Glutamatergic neuron (in vitro differentiated cells): ENCODE data around the gene SLC27A2. TPM values are rescaled to one million over a fixed set of nuclear protein-coding genes. Genes with fewer than 3 reads are reported as not detected.
"Not testable (repeated sequence)": the region's sequence is repeated elsewhere in the genome, so short reads cannot be mapped to it uniquely, and the experiment has no call there.

Source experiments
- DNase-seq: peaks from one replicate; pipeline ENCODE4 v3.0.0; 2022
- H3K27ac Mint-ChIP-seq: one replicate; pipeline ENCODE4 v1.8.0; 2020; ENCODE audit warnings: mild to moderate bottlenecking, mixed read lengths, inconsistent platforms; ENCODE audit not compliant: unreplicated experiment
- H3K27me3 Mint-ChIP-seq: one replicate; pipeline ENCODE4 v1.8.0; 2020; ENCODE audit warnings: mild to moderate bottlenecking, moderate library complexity, mixed read lengths, inconsistent platforms; ENCODE audit not compliant: unreplicated experiment
- H3K36me3 Mint-ChIP-seq: one replicate; pipeline ENCODE4 v1.8.0; 2020; ENCODE audit warnings: mild to moderate bottlenecking, mixed read lengths, inconsistent platforms; ENCODE audit not compliant: unreplicated experiment
- H3K4me1 Mint-ChIP-seq: one replicate; pipeline ENCODE4 v1.8.0; 2020; ENCODE audit warnings: mild to moderate bottlenecking, low read depth, mixed read lengths, inconsistent platforms; ENCODE audit not compliant: unreplicated experiment
- H3K4me3 Mint-ChIP-seq: one replicate; pipeline ENCODE4 v1.8.0; 2020; ENCODE audit warnings: mild to moderate bottlenecking, mixed read lengths, inconsistent platforms; ENCODE audit not compliant: unreplicated experiment
- H3K9me3 Mint-ChIP-seq: one replicate; pipeline ENCODE4 v1.8.0; 2020; ENCODE audit warnings: mild to moderate bottlenecking, moderate library complexity, mixed read lengths, inconsistent platforms; ENCODE audit not compliant: unreplicated experiment
- CTCF ChIP-seq: fragments of 200-600 bp; sonication (generic); IDR thresholded peaks from one replicate; pipeline ENCODE4 v1.5.0; 2021; ENCODE audit not compliant: partially characterized antibody, unreplicated experiment
- total RNA-seq: library from RNA; stranded (reverse); fragmentation: NEBNext Ultra II Directional; extraction: Animal tissue kit (Norgen Biotek cat#: 25700); gene quantifications from one replicate; pipeline ENCODE4 v1.2.1, GENCODE V29; 2021; ENCODE audit not compliant: unreplicated experiment

Gene SLC27A2
- total RNA-seq, 1 donor from 2014 or later = not detected

GRCh38 chr15:50168379-50168778 is 13.6 kb upstream of the SLC27A2 start:
- H3K36me3 Mint-ChIP-seq = peaks cover 6% of the 10 kb centered on the region
- no peaks in the 10 kb centered on the region for H3K27me3 Mint-ChIP-seq
- peaks cover 8% of the 10 kb centered on the region for H3K9me3 Mint-ChIP-seq
- no peak overlapping the region for H3K27ac Mint-ChIP-seq
- H3K4me1 Mint-ChIP-seq = no peaks in the 10 kb centered on the region
- TF ChIP-seq CTCF = no peak
- no peak overlapping the region for H3K4me3 Mint-ChIP-seq
- DNase-seq = no peak

GRCh38 chr15:50168783-50169411 is 13.1 kb upstream of the SLC27A2 start:
- Mint-ChIP-seq H3K4me1 (no peaks in the 10 kb centered on the region), H3K9me3 (peaks cover 8% of the 10 kb centered on the region), H3K4me3 (no peak overlapping the region), H3K36me3 (peaks cover 6% of the 10 kb centered on the region), H3K27me3 (no peaks in the 10 kb centered on the region), H3K27ac (no peak overlapping the region)
- TF ChIP-seq CTCF = no peak
- no peak for DNase-seq

- not testable (repeated sequence) for DNase-seq, H3K4me1 Mint-ChIP-seq, H3K4me3 Mint-ChIP-seq, H3K9me3 Mint-ChIP-seq, H3K27me3 Mint-ChIP-seq, H3K27ac Mint-ChIP-seq, H3K36me3 Mint-ChIP-seq
These were observed 9.6 kb upstream of the SLC27A2 start for GRCh38 chr15:50172360-50172895.

- TF ChIP-seq CTCF = no peak
- Mint-ChIP-seq H3K27me3 (peaks cover 13% of the 10 kb centered on the region), H3K9me3 (peaks cover 3% of the 10 kb centered on the region), H3K27ac (no peak overlapping the region), H3K4me3 (no peak overlapping the region), H3K36me3 (peaks cover under 1% of the 10 kb centered on the region), H3K4me1 (no peaks in the 10 kb centered on the region)
- no peak for DNase-seq
These were observed 5.1 kb upstream of the SLC27A2 start for GRCh38 chr15:50176869-50177268.

- Mint-ChIP-seq H3K9me3 (peaks cover 4% of the 10 kb centered on the region), H3K36me3 (no peaks in the 10 kb centered on the region), H3K27ac (no peak overlapping the region), H3K4me3 (no peak overlapping the region), H3K27me3 (peaks cover 16% of the 10 kb centered on the region), H3K4me1 (no peaks in the 10 kb centered on the region)
- no peak for TF ChIP-seq CTCF
- DNase-seq = no peak
These were observed 1.9 kb upstream of the SLC27A2 start for GRCh38 chr15:50180091-50180490.
